Keratinocyte (primary cell): Measurements from ENCODE around the gene TBL2. TPM values are rescaled to one million over a fixed set of nuclear protein-coding genes. Genes with fewer than 3 reads are reported as not detected.
"Not testable (repeated sequence)": the region's sequence is repeated elsewhere in the genome, so short reads cannot be mapped to it uniquely, and the experiment has no call there.

Experiments
- DNase-seq: peaks from one replicate; pipeline ENCODE4 v3.0.0-alpha.2; 2011; ENCODE audit warnings: low read depth, missing footprints, low spot score
- FAIRE-seq: peaks from 2 replicates; lab custom pipeline; 2011; peaks lifted over from hg19 to GRCh38; lab: Jason Lieb, UNC
- H2AFZ ChIP-seq: 2 replicates; pipeline ENCODE4 v1.6.0; 2012; ENCODE audit warnings: low read length, control low read depth, inconsistent platforms; ENCODE audit not compliant: control insufficient read depth
- H3K27ac ChIP-seq: 2 replicates; pipeline ENCODE4 v1.5.1; 2011; ENCODE audit warnings: low read length; ENCODE audit not compliant: control insufficient read depth, insufficient read depth
- H3K27me3 ChIP-seq: 3 replicates; pipeline ENCODE4 v1.6.0; 2011; ENCODE audit warnings: low read length; ENCODE audit not compliant: control insufficient read depth, insufficient read depth; ENCODE audit errors: extremely low read depth
- H3K36me3 ChIP-seq, 2 experiments: 2 replicates in 1 of 2; 3 replicates in 1 of 2; pipeline ENCODE4 v1.5.1; 2011; ENCODE audit warnings: low read length in 2 of 2, mild to moderate bottlenecking in 1 of 2; ENCODE audit not compliant: control insufficient read depth in 2 of 2, insufficient read depth in 2 of 2; ENCODE audit errors: extremely low read depth in 1 of 2
- H3K4me1 ChIP-seq: 3 replicates; pipeline ENCODE4 v1.5.1; 2011; ENCODE audit warnings: low read length; ENCODE audit not compliant: control insufficient read depth, insufficient read depth; ENCODE audit errors: extremely low read depth
- H3K4me2 ChIP-seq: 3 replicates; pipeline ENCODE4 v1.6.0; 2011; ENCODE audit warnings: low read depth, low read length; ENCODE audit not compliant: control insufficient read depth, insufficient read depth; ENCODE audit errors: extremely low read depth
- H3K4me3 ChIP-seq, 3 experiments: fragments of 200-600 bp in 1 of 3; sonication (generic) in 1 of 3; 2 replicates in 2 of 3; 3 replicates in 1 of 3; pipeline ENCODE4 v1.5.1; 2011 to 2016; ENCODE audit warnings: low read length in 3 of 3, mild to moderate bottlenecking in 3 of 3, control low read depth in 2 of 3, inconsistent platforms in 1 of 3, low read depth in 1 of 3, mixed read lengths in 1 of 3, mixed run types in 1 of 3, moderate library complexity in 1 of 3; ENCODE audit not compliant: control insufficient read depth in 2 of 3, insufficient read depth in 2 of 3; ENCODE audit errors: extremely low read depth in 1 of 3
- H3K79me2 ChIP-seq: 2 replicates; pipeline ENCODE4 v1.6.0; 2012; ENCODE audit warnings: low read length; ENCODE audit not compliant: control insufficient read depth, insufficient read depth
- H3K9ac ChIP-seq: 3 replicates; pipeline ENCODE4 v1.6.0; 2011; ENCODE audit warnings: low read length; ENCODE audit not compliant: control insufficient read depth, insufficient read depth; ENCODE audit errors: extremely low read depth
- H3K9me1 ChIP-seq: 3 replicates; pipeline ENCODE4 v1.6.0; 2011; ENCODE audit warnings: low read length; ENCODE audit not compliant: control insufficient read depth, insufficient read depth; ENCODE audit errors: extremely low read depth
- H3K9me3 ChIP-seq: 2 replicates; pipeline ENCODE4 v1.5.1; 2012; ENCODE audit warnings: low read depth, low read length; ENCODE audit not compliant: control insufficient read depth
- H4K20me1 ChIP-seq: 3 replicates; pipeline ENCODE4 v1.6.0; 2011; ENCODE audit warnings: low read length; ENCODE audit not compliant: control insufficient read depth, insufficient read depth; ENCODE audit errors: extremely low read depth
- EZH2 ChIP-seq: IDR thresholded peaks from one replicate; pipeline ENCODE4 v1.6.1; 2012; ENCODE audit warnings: inconsistent platforms, mild to moderate bottlenecking, low read length, moderate library complexity
- dilution Hi-C: fragments of 300-500 bp; cut with MboI; formaldehyde crosslinking; loops from one replicate; pipeline ENCODE4 v1.7.0; 2020; ENCODE audit warnings: low sequenced_read_pairs; ENCODE audit not compliant: extremely low pct_ligation_motif_present
- polyA plus RNA-seq, 5 experiments: library from polyadenylated mRNA; depleted of rRNA in 3 of 5; stranded (reverse) in 3 of 5; stranded (forward) in 1 of 5; unstranded in 1 of 5; fragments of >200 nt; gene quantifications; 1 replicate in 1 of 5; 2 replicates in 3 of 5; 3 replicates in 1 of 5; pipeline versions ENCODE4 v1.2.1 to v1.2.3, GENCODE V29; 2011 to 2012; ENCODE audit warnings: missing spikeins in 2 of 5, low read depth in 1 of 5, low replicate concordance in 1 of 5
- TF ChIP-seq, protein P1 (sequence below), 3 experiments: IDR thresholded peaks in 1 of 3; conservative IDR thresholded peaks in 1 of 3; optimal IDR thresholded peaks in 1 of 3; 2 replicates in 2 of 3; 3 replicates in 1 of 3; pipeline versions ENCODE3 to v1.5.1; 2011; ENCODE audit warnings: low read length in 3 of 3, mild to moderate bottlenecking in 3 of 3, moderate library complexity in 2 of 3, control low read depth in 1 of 3, inconsistent platforms in 1 of 3; ENCODE audit not compliant: insufficient read depth in 2 of 3; ENCODE audit errors: extremely low read depth in 1 of 3

Gene TBL2
- polyA plus RNA-seq, 1 donor (not counting 4 experiments of a cell fraction or from before 2014, with no cell fraction given) = 29.4 TPM

- Histone ChIP-seq H3K4me1 (peaks cover 16% of the 10 kb centered on the region), H3K79me2 (no peaks in the 10 kb centered on the region), H4K20me1 (no peaks in the 10 kb centered on the region), H3K9me1 (no peaks in the 10 kb centered on the region), H3K4me3 (no peak overlapping the region), H2AFZ (no peak overlapping the region), H3K9me3 (no peaks in the 10 kb centered on the region), H3K36me3 (no peaks in the 10 kb centered on the region), H3K27ac (no peak overlapping the region), H3K9ac (no peak overlapping the region), H3K4me2 (no peak overlapping the region), H3K27me3 (no peaks in the 10 kb centered on the region)
- dilution Hi-C loops = no loop called here
- DNase-seq (no peak), FAIRE-seq (no peak)
- TF ChIP-seq EZH2 = no peak
- TF ChIP-seq, protein P1, sequence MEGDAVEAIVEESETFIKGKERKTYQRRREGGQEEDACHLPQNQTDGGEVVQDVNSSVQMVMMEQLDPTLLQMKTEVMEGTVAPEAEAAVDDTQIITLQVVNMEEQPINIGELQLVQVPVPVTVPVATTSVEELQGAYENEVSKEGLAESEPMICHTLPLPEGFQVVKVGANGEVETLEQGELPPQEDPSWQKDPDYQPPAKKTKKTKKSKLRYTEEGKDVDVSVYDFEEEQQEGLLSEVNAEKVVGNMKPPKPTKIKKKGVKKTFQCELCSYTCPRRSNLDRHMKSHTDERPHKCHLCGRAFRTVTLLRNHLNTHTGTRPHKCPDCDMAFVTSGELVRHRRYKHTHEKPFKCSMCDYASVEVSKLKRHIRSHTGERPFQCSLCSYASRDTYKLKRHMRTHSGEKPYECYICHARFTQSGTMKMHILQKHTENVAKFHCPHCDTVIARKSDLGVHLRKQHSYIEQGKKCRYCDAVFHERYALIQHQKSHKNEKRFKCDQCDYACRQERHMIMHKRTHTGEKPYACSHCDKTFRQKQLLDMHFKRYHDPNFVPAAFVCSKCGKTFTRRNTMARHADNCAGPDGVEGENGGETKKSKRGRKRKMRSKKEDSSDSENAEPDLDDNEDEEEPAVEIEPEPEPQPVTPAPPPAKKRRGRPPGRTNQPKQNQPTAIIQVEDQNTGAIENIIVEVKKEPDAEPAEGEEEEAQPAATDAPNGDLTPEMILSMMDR (optimal IDR thresholded peaks at IDR 0.05 in 1 of 3, IDR thresholded peaks at IDR 0.05 in 1 of 3, conservative IDR thresholded peaks at IDR 0.05 in 1 of 3; ENCODE audit: extremely low read depth in 1 of 3, insufficient read depth in 2 of 3, low read length in 3 of 3) = no peak
These were observed 32.7 kb upstream of the TBL2 start for GRCh38 chr7:73611017-73611555.

DNA sequence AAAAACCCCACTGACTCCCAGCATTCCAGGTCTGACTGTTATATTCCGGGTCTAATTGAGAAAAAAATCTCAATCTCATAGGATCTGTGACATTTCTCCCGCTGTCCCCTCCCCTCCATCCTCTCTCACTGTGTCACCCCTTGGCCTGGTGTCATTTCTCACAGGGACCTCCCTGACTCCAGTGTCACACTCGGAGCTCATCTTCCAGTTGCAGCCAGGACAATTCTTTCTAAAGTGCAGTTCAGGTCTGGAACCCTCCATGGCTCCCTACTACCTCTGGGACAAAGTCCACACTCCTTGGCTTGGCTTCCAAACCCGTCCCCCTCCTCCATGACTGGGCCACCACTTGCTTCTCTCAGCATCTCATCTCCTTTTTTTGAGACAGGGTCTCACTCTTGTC is 31.7 kb upstream of the TBL2 start:
- no peaks in the 10 kb centered on the region for H3K9me3 ChIP-seq
- H3K27me3 ChIP-seq = no peaks in the 10 kb centered on the region
- dilution Hi-C loops = no loop called here
- H3K79me2 ChIP-seq = no peaks in the 10 kb centered on the region
- H3K9ac ChIP-seq = no peak overlapping the region
- peaks cover 16% of the 10 kb centered on the region for H3K4me1 ChIP-seq
- no peaks in the 10 kb centered on the region for H4K20me1 ChIP-seq
- H3K4me2 ChIP-seq = no peak overlapping the region
- no peaks in the 10 kb centered on the region for H3K9me1 ChIP-seq
- no peak overlapping the region for H3K4me3 ChIP-seq
- TF ChIP-seq EZH2 = no peak
- TF ChIP-seq, protein P1 (optimal IDR thresholded peaks at IDR 0.05 in 1 of 3, IDR thresholded peaks at IDR 0.05 in 1 of 3, conservative IDR thresholded peaks at IDR 0.05 in 1 of 3; ENCODE audit: extremely low read depth in 1 of 3, insufficient read depth in 2 of 3, low read length in 3 of 3) = no peak
- no peak overlapping the region for H3K27ac ChIP-seq
- DNase-seq (no peak), FAIRE-seq (no peak)
- no peaks in the 10 kb centered on the region for H3K36me3 ChIP-seq
- H2AFZ ChIP-seq = no peak overlapping the region

- H3K4me2 ChIP-seq, H2AFZ ChIP-seq, H3K79me2 ChIP-seq, H3K9me3 ChIP-seq, dilution Hi-C loops, H3K4me1 ChIP-seq, H4K20me1 ChIP-seq, FAIRE-seq, H3K27ac ChIP-seq, H3K4me3 ChIP-seq, H3K9me1 ChIP-seq, H3K27me3 ChIP-seq, H3K9ac ChIP-seq, H3K36me3 ChIP-seq, DNase-seq: not testable (repeated sequence)
These were observed 29.3 kb upstream of the TBL2 start for GRCh38 chr7:73607692-73607983.
